MM.1S (cell line): Measurements from ENCODE around the gene VSIG10L2.

ENCODE experiments used
- EZH2 ChIP-seq: fragments of 300-600 bp; sonication (generic); optimal IDR thresholded peaks from 2 replicates; pipeline ENCODE3; 2017; ENCODE audit warnings: low read depth, mild to moderate bottlenecking, antibody characterized with exemption, low read length, mixed read lengths
- TF ChIP-seq, protein P1 (sequence below): fragments of 300-600 bp; sonication (generic); IDR thresholded peaks from 2 replicates; pipeline ENCODE4 v1.5.1; 2016; ENCODE audit warnings: antibody characterized with exemption, low read length, mixed read lengths

DNA sequence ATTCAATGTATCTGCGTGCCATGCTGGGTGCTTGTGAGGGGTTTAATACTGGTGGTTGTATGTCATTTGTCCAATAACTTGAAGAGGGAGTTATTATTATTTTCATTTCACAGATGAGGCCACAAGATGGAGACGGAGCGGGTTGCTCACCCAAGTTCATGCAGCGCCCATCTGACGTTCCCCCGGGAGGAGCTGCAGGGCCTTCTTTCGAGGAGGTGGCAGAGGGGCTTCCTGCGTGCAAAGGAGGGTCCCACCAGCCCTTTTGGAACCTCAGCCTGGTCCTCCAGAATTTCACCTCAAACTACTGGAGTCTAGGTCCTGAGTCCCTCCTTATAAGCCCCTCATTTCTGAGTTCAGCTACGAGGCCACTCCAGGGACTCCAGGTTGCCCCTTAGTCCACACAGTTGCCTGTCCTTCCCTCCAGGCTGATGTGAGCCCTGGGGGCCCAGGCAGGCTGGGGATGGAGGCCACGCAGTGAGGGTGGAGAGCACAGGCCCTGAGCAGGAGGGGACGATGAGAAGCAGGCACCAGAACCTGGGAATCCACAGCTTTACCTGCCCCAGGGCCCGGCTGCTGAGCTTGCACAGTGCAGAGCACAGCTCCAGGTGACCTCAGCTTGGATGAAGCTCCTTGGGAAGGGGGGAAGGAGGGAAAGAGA is 2.9 kb upstream of the VSIG10L2 start:
- TF ChIP-seq, protein P1, sequence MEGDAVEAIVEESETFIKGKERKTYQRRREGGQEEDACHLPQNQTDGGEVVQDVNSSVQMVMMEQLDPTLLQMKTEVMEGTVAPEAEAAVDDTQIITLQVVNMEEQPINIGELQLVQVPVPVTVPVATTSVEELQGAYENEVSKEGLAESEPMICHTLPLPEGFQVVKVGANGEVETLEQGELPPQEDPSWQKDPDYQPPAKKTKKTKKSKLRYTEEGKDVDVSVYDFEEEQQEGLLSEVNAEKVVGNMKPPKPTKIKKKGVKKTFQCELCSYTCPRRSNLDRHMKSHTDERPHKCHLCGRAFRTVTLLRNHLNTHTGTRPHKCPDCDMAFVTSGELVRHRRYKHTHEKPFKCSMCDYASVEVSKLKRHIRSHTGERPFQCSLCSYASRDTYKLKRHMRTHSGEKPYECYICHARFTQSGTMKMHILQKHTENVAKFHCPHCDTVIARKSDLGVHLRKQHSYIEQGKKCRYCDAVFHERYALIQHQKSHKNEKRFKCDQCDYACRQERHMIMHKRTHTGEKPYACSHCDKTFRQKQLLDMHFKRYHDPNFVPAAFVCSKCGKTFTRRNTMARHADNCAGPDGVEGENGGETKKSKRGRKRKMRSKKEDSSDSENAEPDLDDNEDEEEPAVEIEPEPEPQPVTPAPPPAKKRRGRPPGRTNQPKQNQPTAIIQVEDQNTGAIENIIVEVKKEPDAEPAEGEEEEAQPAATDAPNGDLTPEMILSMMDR, result no peak
- no peak for TF ChIP-seq EZH2
